ENCODE results near the gene ZNF524. TPM values are rescaled to one million over a fixed set of nuclear protein-coding genes. Genes with fewer than 3 reads are reported as not detected.
A peak's percentile ranks its signal among the peaks of the same experiment; 100 is the strongest.
"Not testable (repeated sequence)": the region's sequence is repeated elsewhere in the genome, so short reads cannot be mapped to it uniquely, and the experiment has no call there.

Gene ZNF524
- total and polyA plus RNA-seq, 5 donors = 11.4 to 27.1 (median 17.8) TPM

DNA sequence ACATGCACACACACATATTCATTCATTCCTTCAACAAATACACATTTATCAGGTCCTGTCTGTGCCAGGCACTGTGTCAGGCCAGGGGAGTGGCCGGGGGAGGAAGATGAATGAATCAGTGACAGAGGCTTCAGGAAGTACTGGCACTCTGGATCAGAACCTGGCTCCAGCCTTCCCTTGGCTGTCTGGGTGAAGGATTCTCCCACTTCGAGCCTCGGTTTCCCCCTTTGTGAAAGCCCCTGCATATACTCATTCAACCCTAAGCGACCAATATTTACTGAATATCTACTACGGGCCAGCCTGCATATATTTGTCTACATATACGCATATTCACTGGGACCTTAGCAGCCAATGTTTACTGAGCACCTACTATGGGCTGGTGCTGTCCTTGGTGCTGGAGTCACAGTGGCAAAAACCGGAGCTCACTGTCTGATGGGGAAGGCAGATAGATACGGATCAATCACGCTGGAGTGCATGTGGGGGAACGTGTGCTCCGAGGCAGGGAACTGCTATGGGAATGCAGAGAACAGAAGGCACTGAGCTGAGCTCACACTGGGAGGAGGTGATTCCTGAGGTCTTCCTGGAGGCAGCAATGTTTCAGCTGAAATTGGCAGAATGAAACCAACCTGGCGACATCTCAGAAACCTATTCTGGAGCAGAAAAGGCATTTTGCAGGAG is 18.8 kb upstream of the ZNF524 start:
- peak in 1 of 2 donors; percentile 10 for ATAC-seq
- WGBS = 36% methylated on average over 12 of the region's 12 CpGs
- H3K4me1 ChIP-seq (ENCODE audit: control insufficient read depth, insufficient read depth, low read length) = peaks cover 5% of the 10 kb centered on the region

GRCh38 chr19:55581823-55582223 is 18.3 kb upstream of the ZNF524 start:
- 24% methylated on average over 6 of the region's 6 CpGs for WGBS
- DNase-seq (peak in 1 of 3 donors; percentile 0), ATAC-seq (no peak)
- Histone ChIP-seq H3K9me3 (ENCODE audit: control insufficient read depth, low read length) (no peaks in the 10 kb centered on the region), H3K4me1 (ENCODE audit: control insufficient read depth, insufficient read depth, low read length) (peaks cover 5% of the 10 kb centered on the region), H3K27me3 (ENCODE audit: control insufficient read depth, insufficient read depth) (no peaks in the 10 kb centered on the region), H3K4me3 (ENCODE audit: low read length) (no peak overlapping the region), H3K27ac (ENCODE audit: low read length) (no peak overlapping the region)
- intact Hi-C loops (cut with DNase I) = loop anchor here in 1 of 4 donors (5.0 kb wide), 1 partner anchor 65 kb away; no protein-coding TSS in a partner anchor

More for the DNA sequence above, 18.8 kb upstream of the ZNF524 start:
- H3K9me3 ChIP-seq (ENCODE audit: control insufficient read depth, low read length) = no peaks in the 10 kb centered on the region
- peak in 2 of 3 donors; percentile 32 to 36 for DNase-seq
- H3K4me3 ChIP-seq (ENCODE audit: low read length) = peak overlapping the region; percentile 87
- H3K27ac ChIP-seq (ENCODE audit: low read length) = peak overlapping the region; percentile 78
- H3K27me3 ChIP-seq (ENCODE audit: control insufficient read depth, insufficient read depth) = no peaks in the 10 kb centered on the region
- intact Hi-C loops (cut with DNase I) = loop anchor here in 1 of 4 donors (5.0 kb wide), 1 partner anchor 64 kb away; no protein-coding TSS in a partner anchor

DNA sequence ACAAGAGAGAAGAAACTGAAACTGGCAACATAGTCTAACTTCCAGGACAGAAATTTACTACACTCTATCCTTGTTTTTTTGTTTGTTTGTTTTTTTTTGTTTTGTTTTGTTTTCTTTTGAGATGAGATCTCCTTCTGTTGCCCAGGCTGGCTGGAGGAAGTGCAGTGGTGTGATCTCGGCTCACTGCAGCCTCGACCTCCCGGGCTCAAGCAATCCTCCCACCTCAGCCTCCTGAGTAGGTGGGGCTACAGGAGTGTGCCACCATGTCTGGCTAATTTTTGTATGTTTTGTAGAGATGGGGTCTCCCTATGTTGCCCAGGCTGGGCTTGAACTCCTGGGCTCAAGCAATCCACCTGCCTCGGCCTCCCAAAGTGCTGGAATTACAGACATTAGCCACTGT is 17.8 kb upstream of the ZNF524 start:
- not testable (repeated sequence) for ATAC-seq; H3K4me3 ChIP-seq (ENCODE audit: low read length); H3K27ac ChIP-seq (ENCODE audit: low read length); DNase-seq; H3K27me3 ChIP-seq (ENCODE audit: control insufficient read depth, insufficient read depth); H3K4me1 ChIP-seq (ENCODE audit: control insufficient read depth, insufficient read depth, low read length); H3K9me3 ChIP-seq (ENCODE audit: control insufficient read depth, low read length)
- intact Hi-C loops (cut with DNase I) = loop anchor here in 1 of 4 donors (5.0 kb wide), 1 partner anchor 65 kb away; no protein-coding TSS in a partner anchor
- 71% methylated on average over 4 of the region's 4 CpGs for WGBS

DNA sequence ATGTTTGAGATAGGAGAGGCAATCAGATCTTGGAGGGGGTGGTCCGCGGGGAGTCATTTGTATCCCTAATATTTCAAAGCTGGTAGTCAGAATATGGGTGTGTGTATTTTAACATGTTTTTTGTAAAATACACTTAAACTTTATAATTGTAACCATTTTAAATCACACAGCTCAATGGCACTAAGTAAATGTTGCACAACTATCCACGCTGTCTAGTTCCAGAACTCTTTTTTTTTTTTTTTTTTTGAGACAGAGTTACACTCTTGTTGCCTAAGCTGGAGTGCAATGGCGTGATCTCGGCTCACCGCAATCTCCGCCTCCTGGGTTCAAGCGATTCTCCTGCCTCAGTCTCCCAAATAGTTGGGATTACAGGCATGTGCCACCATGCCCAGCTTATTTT is 16.2 kb upstream of the ZNF524 start:
- intact Hi-C loops (cut with DNase I) = loop anchor here in 1 of 4 donors (5.0 kb wide), 1 partner anchor 67 kb away; no protein-coding TSS in a partner anchor
- not testable (repeated sequence) for DNase-seq; ATAC-seq; H3K9me3 ChIP-seq (ENCODE audit: control insufficient read depth, low read length); H3K4me1 ChIP-seq (ENCODE audit: control insufficient read depth, insufficient read depth, low read length); H3K4me3 ChIP-seq (ENCODE audit: low read length); H3K27ac ChIP-seq (ENCODE audit: low read length); H3K27me3 ChIP-seq (ENCODE audit: control insufficient read depth, insufficient read depth)
- WGBS = 82% methylated on average over 8 of the region's 8 CpGs

DNA sequence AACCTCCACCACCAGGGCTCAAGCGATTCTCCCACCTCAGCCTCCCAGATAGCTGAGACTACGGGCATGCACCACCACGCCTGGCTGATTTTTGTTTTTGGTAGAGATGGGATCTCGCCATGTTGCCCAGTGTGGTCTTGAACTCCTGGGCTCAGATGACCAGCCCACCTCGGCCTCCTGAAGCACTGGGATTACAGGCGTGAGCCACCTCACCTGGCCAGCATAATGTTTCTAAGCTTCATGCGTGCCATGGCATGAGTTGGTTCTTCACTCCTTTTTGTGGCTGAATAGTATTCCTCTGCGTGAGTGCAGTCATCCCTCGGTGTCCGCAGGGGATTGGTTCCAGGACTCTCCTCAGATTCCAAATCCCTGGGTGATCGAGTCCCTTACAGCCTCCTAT is 15.2 kb upstream of the ZNF524 start:
- WGBS = 92% methylated on average over 11 of the region's 11 CpGs
- H3K4me1 ChIP-seq (ENCODE audit: control insufficient read depth, insufficient read depth, low read length) = peaks cover 8% of the 10 kb centered on the region
- H3K4me3 ChIP-seq (ENCODE audit: low read length) = no peak overlapping the region
- ATAC-seq = no peak
- no peak overlapping the region for H3K27ac ChIP-seq (ENCODE audit: low read length)
- DNase-seq = peak in 1 of 3 donors; percentile 26
- H3K9me3 ChIP-seq (ENCODE audit: control insufficient read depth, low read length) = no peaks in the 10 kb centered on the region
- intact Hi-C loops (cut with DNase I) = loop anchor here in 2 of 4 donors (5.0 kb wide), 2 partner anchors 58 to 68 kb away; no protein-coding TSS in a partner anchor
- no peaks in the 10 kb centered on the region for H3K27me3 ChIP-seq (ENCODE audit: control insufficient read depth, insufficient read depth)

DNA sequence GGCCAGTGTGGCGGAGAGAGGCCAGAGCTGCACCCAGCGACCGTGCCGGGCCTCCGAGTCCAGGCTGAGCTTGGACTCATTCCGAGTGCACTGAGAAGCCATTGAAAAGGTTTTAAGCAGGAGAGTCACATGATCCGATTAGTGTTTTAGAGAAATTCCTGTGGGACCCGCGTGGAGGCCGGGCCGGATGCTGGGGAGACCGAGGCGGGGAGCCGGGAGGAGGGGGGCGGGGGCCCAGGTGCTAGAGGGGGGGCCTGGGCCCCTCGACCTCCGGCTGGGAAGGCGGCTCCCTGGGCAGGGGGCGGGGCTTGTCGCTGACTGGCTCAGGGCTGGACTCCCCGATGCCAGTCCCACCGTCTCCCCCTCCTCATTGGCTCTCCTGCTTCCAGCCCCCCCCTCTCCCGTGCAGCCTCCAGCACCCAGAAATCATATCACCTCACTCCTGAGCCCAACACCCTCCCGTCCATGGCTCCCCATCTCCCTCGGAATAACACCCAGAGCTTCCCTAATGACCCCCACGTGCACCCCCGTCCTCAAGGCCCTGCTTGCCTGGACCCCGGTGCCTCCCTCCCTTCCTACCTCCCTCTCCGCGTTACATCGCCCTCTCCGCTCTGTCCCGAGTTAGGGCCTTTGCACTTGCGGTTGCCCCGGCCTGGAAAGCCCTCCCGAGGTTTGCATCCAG is 14.3 kb upstream of the ZNF524 start:
- DNase-seq (peak; percentile 82 to 94 (median 92)), ATAC-seq (peak; percentile 80 to 81)
- no peaks in the 10 kb centered on the region for H3K27me3 ChIP-seq (ENCODE audit: control insufficient read depth, insufficient read depth)
- intact Hi-C loops (cut with DNase I) = loop anchor here in 1 of 4 donors (5.0 kb wide), 1 partner anchor 58 kb away; no protein-coding TSS in a partner anchor
- WGBS = 3% methylated on average over 36 of the region's 36 CpGs
- peak overlapping the region; percentile 51 for H3K27ac ChIP-seq (ENCODE audit: low read length)
- peak overlapping the region; percentile 30 for H3K4me3 ChIP-seq (ENCODE audit: low read length)
- H3K4me1 ChIP-seq (ENCODE audit: control insufficient read depth, insufficient read depth, low read length) = peaks cover 8% of the 10 kb centered on the region
- H3K9me3 ChIP-seq (ENCODE audit: control insufficient read depth, low read length) = no peaks in the 10 kb centered on the region

DNA sequence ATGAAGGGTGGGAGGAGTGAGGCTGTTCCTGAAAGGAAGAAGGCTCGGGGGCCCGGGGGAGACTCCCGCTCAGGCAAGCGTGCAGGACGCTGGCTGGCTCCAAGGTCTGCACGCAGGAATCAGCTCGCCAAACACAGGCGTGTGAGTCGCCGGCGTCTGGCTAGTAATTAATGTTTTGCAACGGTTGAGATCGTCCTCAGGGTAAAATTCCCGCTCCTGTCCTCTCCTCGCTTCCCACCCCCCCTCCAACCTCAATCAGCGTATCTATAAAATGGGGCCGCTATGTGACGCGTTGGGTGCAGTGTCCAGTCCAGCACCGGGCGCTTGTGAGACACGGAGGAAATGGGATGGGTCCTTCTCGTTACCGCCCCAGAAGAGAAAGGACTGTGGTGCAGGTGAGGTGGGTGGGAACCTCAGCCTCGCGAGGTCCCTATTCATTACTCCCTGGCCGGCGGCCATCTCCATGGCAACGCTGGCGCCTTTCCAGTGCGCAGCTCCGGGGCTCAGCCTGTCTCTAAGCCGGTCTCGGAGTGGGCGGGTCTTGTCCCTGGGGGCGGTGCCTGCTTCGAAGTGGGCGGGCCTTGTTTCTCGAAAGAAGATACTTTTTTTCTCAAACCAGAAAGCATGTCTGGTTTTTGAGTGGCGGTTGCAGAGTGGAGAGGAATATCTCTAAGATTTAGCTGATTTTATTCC is 13.0 kb upstream of the ZNF524 start:
- WGBS = under 1% methylated on average over 40 of the region's 40 CpGs
- Histone ChIP-seq H3K27ac (ENCODE audit: low read length) (peak overlapping the region; percentile 66), H3K4me3 (ENCODE audit: low read length) (peak overlapping the region; percentile 34), H3K27me3 (ENCODE audit: control insufficient read depth, insufficient read depth) (no peaks in the 10 kb centered on the region), H3K4me1 (ENCODE audit: control insufficient read depth, insufficient read depth, low read length) (peaks cover 3% of the 10 kb centered on the region), H3K9me3 (ENCODE audit: control insufficient read depth, low read length) (no peaks in the 10 kb centered on the region)
- ATAC-seq (peak; percentile 89 to 93), DNase-seq (peak; percentile 95 to 99 (median 98))
- intact Hi-C loops (cut with DNase I) = loop anchor here in 1 of 4 donors (5.0 kb wide), 1 partner anchor 60 kb away; no protein-coding TSS in a partner anchor

DNA sequence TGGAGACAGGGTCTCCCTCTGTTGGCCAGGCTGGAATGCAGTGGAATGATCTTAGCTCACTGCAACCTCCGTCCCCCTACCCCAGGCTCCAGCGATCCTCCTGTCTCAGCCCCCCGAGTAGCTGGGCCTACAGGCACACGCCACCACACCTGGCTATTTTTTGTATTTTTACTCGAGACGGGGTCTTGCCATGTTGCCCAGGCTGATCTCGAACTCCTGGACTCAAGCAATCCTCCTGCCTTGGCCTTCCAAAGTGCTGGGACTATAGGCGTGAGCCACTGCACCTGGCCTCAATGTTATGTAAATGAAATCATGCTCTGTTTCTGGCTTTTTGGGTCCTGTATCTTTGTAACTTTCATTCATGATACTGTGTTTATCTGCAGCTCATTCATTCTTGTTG is 11.3 kb upstream of the ZNF524 start:
- intact Hi-C loops (cut with DNase I) = loop anchor here in 1 of 4 donors (5.0 kb wide), 1 partner anchor 61 kb away; no protein-coding TSS in a partner anchor

GRCh38 chr19:55590109-55590508 is 10.0 kb upstream of the ZNF524 start:
- intact Hi-C loops (cut with DNase I) = loop anchor here in 1 of 4 donors (10.0 kb wide), 1 partner anchor 75 kb away; no protein-coding TSS in a partner anchor
- 57% methylated on average over 7 of the region's 7 CpGs for WGBS
- ATAC-seq = no peak

More for the DNA sequence above, 11.3 kb upstream of the ZNF524 start:
- H3K27me3 ChIP-seq (ENCODE audit: control insufficient read depth, insufficient read depth) = no peaks in the 10 kb centered on the region
- WGBS = 93% methylated on average over 8 of the region's 8 CpGs
- H3K4me1 ChIP-seq (ENCODE audit: control insufficient read depth, insufficient read depth, low read length) = peaks cover 3% of the 10 kb centered on the region
- no peak overlapping the region for H3K27ac ChIP-seq (ENCODE audit: low read length)
- no peaks in the 10 kb centered on the region for H3K9me3 ChIP-seq (ENCODE audit: control insufficient read depth, low read length)
- ATAC-seq (no peak), DNase-seq (peak in 1 of 3 donors; percentile 27)
- H3K4me3 ChIP-seq (ENCODE audit: low read length) = no peak overlapping the region

GRCh38 chr19:55590617-55591016 is 9.5 kb upstream of the ZNF524 start:
- peak in 1 of 3 donors; percentile 25 for DNase-seq
- Histone ChIP-seq H3K9me3 (ENCODE audit: control insufficient read depth, low read length) (no peaks in the 10 kb centered on the region), H3K27ac (ENCODE audit: low read length) (no peak overlapping the region), H3K4me3 (ENCODE audit: low read length) (no peak overlapping the region), H3K27me3 (ENCODE audit: control insufficient read depth, insufficient read depth) (no peaks in the 10 kb centered on the region), H3K4me1 (ENCODE audit: control insufficient read depth, insufficient read depth, low read length) (peaks cover 3% of the 10 kb centered on the region)
- WGBS = 85% methylated on average over 10 of the region's 10 CpGs
- intact Hi-C loops (cut with DNase I) = loop anchor here in 1 of 4 donors (10.0 kb wide), 1 partner anchor 76 kb away; no protein-coding TSS in a partner anchor
- ATAC-seq = no peak

More at GRCh38 chr19:55590109-55590508, 10.0 kb upstream of the ZNF524 start:
- Histone ChIP-seq H3K9me3 (ENCODE audit: control insufficient read depth, low read length) (no peaks in the 10 kb centered on the region), H3K27me3 (ENCODE audit: control insufficient read depth, insufficient read depth) (no peaks in the 10 kb centered on the region), H3K27ac (ENCODE audit: low read length) (no peak overlapping the region), H3K4me1 (ENCODE audit: control insufficient read depth, insufficient read depth, low read length) (peaks cover 3% of the 10 kb centered on the region), H3K4me3 (ENCODE audit: low read length) (no peak overlapping the region)
- peak in 1 of 3 donors; percentile 11 for DNase-seq
